ENCODE data around the gene TMEM151B. TPM values are rescaled to one million over a fixed set of nuclear protein-coding genes. Genes with fewer than 3 reads are reported as not detected.

TMEM151B gene
- total and polyA plus RNA-seq, 2 of the 13 experiments (the other 11 are each of a cell fraction or from before 2014, with no cell fraction given) = not detected

DNA sequence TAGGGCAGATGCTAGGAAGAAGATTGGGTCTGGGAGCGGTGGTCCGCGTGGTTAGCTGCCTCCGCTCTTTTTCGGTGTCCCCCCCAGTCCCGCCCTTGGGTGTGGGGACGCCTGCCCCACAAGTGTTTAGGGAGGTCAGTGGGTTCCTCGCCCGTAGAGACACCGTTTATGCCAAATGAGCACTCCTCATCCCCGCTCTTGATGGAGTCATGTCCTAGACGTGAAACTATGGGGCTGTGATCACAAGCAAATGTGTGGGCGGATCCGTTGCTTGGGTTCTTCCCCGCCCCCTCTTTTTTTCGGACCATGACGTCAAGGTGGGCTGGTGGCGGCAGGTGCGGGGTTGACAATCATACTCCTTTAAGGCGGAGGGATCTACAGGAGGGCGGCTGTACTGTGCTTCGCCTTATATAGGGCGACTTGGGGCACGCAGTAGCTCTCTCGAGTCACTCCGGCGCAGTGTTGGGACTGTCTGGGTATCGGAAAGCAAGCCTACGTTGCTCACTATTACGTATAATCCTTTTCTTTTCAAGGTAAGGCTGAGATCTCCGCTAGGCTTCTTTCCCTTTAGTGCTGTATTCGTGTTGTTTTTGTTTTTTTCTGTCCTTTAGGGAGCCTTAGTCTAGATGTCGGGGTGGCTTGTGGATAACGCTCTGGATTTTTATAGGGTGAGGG, 23.4 kb upstream of the TMEM151B start, which contains the start of gene HSP90AB1 (continued):
- TF ChIP-seq ZBTB1 (CRISPR knock-in tag; IDR thresholded peaks at IDR 0.05; ENCODE audit: borderline replicate concordance) (0 out of 2 replicates have a peak, but pooled peaks have one; percentile 58), HHEX (CRISPR knock-in tag; IDR thresholded peaks at IDR 0.05) (0 out of 2 replicates have a peak, but pooled peaks have one; percentile 30), HDAC2 (CRISPR knock-in tag; IDR thresholded peaks at IDR 0.05) (peak; percentile 32; the same call in 1 of the 2 replicates), ETS1 (CRISPR knock-in tag; IDR thresholded peaks at IDR 0.05) (peak; percentile 46), FOXO4 (CRISPR knock-in tag; conservative IDR thresholded peaks at IDR 0.05) (no peak), ATF3 (CRISPR knock-in tag; IDR thresholded peaks at IDR 0.05) (peak; percentile 59), HNF4G (IDR thresholded peaks at IDR 0.05; ENCODE audit: borderline replicate concordance, low read depth, low read length) (peak; percentile 47), HNF4G (CRISPR knock-in tag; IDR thresholded peaks at IDR 0.05; ENCODE audit: borderline replicate concordance, low read depth) (no peak), ZBTB7B (CRISPR knock-in tag; IDR thresholded peaks at IDR 0.05) (peak; percentile 13; the same call in 1 of the 2 replicates), ZNF781 (CRISPR knock-in tag; IDR thresholded peaks at IDR 0.05; ENCODE audit: borderline replicate concordance, not compliant biosample characterization) (no peak), CBX2 (IDR thresholded peaks at IDR 0.05; ENCODE audit: low read depth, low read length) (no peak), CBX2 (CRISPR knock-in tag; IDR thresholded peaks at IDR 0.05; ENCODE audit: low read depth) (no peak), ZNF878 (CRISPR knock-in tag; IDR thresholded peaks at IDR 0.05) (peak; percentile 29; the same call in 1 of the 2 replicates), PHB2 (IDR thresholded peaks at IDR 0.05; ENCODE audit: partially characterized antibody) (no peak), BHLHE40 (IDR thresholded peaks at IDR 0.05; ENCODE audit: low read length) (peak; percentile 68), RFXANK (CRISPR knock-in tag; IDR thresholded peaks at IDR 0.05) (no peak; the same call in 1 of the 2 replicates), MXD4 (CRISPR knock-in tag; IDR thresholded peaks at IDR 0.05) (peak; percentile 82; the same call in 1 of the 2 replicates), GATAD2A (CRISPR knock-in tag; IDR thresholded peaks at IDR 0.05) (peak; percentile 66; the same call in 1 of the 2 replicates), ZNF34 (CRISPR knock-in tag; IDR thresholded peaks at IDR 0.05; ENCODE audit: borderline replicate concordance) (peak; percentile 56; the same call in 1 of the 2 replicates), RARG (CRISPR knock-in tag; IDR thresholded peaks at IDR 0.05; ENCODE audit: low read depth) (peak; percentile 28; the same call in 1 of the 2 replicates), ZNF430 (CRISPR knock-in tag; IDR thresholded peaks at IDR 0.05) (peak; percentile 85; the same call in 1 of the 2 replicates), JUND (CRISPR knock-in tag; IDR thresholded peaks at IDR 0.05) (peak; percentile 84), ZEB1 (IDR thresholded peaks at IDR 0.05; ENCODE audit: insufficient replicate concordance, low read depth) (peak; percentile 52), HDAC6 (IDR thresholded peaks at IDR 0.05; ENCODE audit: low read depth, low read length) (peak; percentile 95)
- TF ChIP-seq, protein P1, sequence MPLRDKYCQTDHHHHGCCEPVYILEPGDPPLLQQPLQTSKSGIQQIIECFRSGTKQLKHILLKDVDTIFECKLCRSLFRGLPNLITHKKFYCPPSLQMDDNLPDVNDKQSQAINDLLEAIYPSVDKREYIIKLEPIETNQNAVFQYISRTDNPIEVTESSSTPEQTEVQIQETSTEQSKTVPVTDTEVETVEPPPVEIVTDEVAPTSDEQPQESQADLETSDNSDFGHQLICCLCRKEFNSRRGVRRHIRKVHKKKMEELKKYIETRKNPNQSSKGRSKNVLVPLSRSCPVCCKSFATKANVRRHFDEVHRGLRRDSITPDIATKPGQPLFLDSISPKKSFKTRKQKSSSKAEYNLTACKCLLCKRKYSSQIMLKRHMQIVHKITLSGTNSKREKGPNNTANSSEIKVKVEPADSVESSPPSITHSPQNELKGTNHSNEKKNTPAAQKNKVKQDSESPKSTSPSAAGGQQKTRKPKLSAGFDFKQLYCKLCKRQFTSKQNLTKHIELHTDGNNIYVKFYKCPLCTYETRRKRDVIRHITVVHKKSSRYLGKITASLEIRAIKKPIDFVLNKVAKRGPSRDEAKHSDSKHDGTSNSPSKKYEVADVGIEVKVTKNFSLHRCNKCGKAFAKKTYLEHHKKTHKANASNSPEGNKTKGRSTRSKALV (CRISPR knock-in tag; IDR thresholded peaks at IDR 0.05) = peak; percentile 37; the same call in 1 of the 2 replicates

Data from HepG2 (cell line).